SK-N-SH treated with all-trans-retinoic acid at 6 μM for 48 hours (cell line): Measurements from ENCODE around the gene GALNT12.

ENCODE experiments used
- ATAC-seq: fragments of 200-7000 bp; cut with Tn5 transposase; 3 replicates; pipeline ENCODE4 v1.9.1; 2020; ENCODE audit warnings: mild to moderate bottlenecking, moderate library complexity
- ARNTL ChIP-seq: fragments of 450-650 bp; formaldehyde crosslinking; IDR thresholded peaks from 2 replicates; pipeline ENCODE4 v1.5.0; 2020; ENCODE audit warnings: low read depth, mild to moderate bottlenecking, moderate library complexity, borderline replicate concordance
- BACH2 ChIP-seq: fragments of 250-450 bp; sonication (Bioruptor Pico); IDR thresholded peaks from 2 replicates; pipeline ENCODE4 v1.9.0; 2021; ENCODE audit warnings: mild to moderate bottlenecking, borderline replicate concordance
- CREB5 ChIP-seq: fragments of 250-450 bp; sonication (Bioruptor Pico); IDR thresholded peaks from 2 replicates; pipeline ENCODE4 v1.5.1; 2020; ENCODE audit warnings: low read depth, mild to moderate bottlenecking, moderate library complexity
- CSDC2 ChIP-seq: fragments of 250-450 bp; sonication (Bioruptor Pico); IDR thresholded peaks from 2 replicates; pipeline ENCODE4 v1.5.0; 2020; ENCODE audit warnings: mild to moderate bottlenecking, moderate library complexity
- ESRRG ChIP-seq: fragments of 250-450 bp; sonication (Bioruptor Pico); IDR thresholded peaks from 2 replicates; pipeline ENCODE4 v1.6.1; 2021; ENCODE audit warnings: mild to moderate bottlenecking
- ISL1 ChIP-seq: fragments of 250-450 bp; sonication (Bioruptor Pico); IDR thresholded peaks from 2 replicates; pipeline ENCODE4 v2.1.2; 2022; ENCODE audit warnings: mild to moderate bottlenecking, moderate library complexity
- OSR1 ChIP-seq: fragments of 250-450 bp; sonication (Bioruptor Pico); IDR thresholded peaks from 2 replicates; pipeline ENCODE4 v1.8.0; 2022; ENCODE audit warnings: moderate library complexity, mild to moderate bottlenecking, inconsistent platforms
- PPARA ChIP-seq: fragments of 250-450 bp; sonication (Bioruptor Pico); IDR thresholded peaks from 2 replicates; pipeline ENCODE4 v1.5.0; 2020; ENCODE audit warnings: mild to moderate bottlenecking, borderline replicate concordance
- RARB ChIP-seq: fragments of 250-450 bp; sonication (Bioruptor Pico); IDR thresholded peaks from 2 replicates; pipeline ENCODE4 v1.8.0; 2021; ENCODE audit warnings: mild to moderate bottlenecking, moderate library complexity
- SNAI2 ChIP-seq: fragments of 250-450 bp; sonication (Bioruptor Pico); IDR thresholded peaks from 2 replicates; pipeline ENCODE4 v1.5.0; 2020; ENCODE audit warnings: mild to moderate bottlenecking, moderate library complexity
- TOX ChIP-seq: fragments of 250-450 bp; sonication (Bioruptor Pico); IDR thresholded peaks from 2 replicates; pipeline ENCODE4 v1.8.0; 2021; ENCODE audit warnings: mild to moderate bottlenecking, moderate library complexity, borderline replicate concordance
- ZC3H10 ChIP-seq: fragments of 250-450 bp; sonication (Bioruptor Pico); IDR thresholded peaks from 2 replicates; pipeline ENCODE4 v1.5.1; 2021; ENCODE audit warnings: mild to moderate bottlenecking, moderate library complexity
- ZFP3 ChIP-seq: fragments of 250-450 bp; sonication (Bioruptor Pico); IDR thresholded peaks from 2 replicates; pipeline ENCODE4 v1.5.0; 2020; ENCODE audit warnings: mild to moderate bottlenecking, moderate library complexity
- ZFP30 ChIP-seq: fragments of 450-650 bp; formaldehyde crosslinking; IDR thresholded peaks from 2 replicates; pipeline ENCODE4 v1.5.0; 2022; ENCODE audit warnings: mild to moderate bottlenecking, moderate library complexity
- ZNF565 ChIP-seq: fragments of 450-650 bp; formaldehyde crosslinking; conservative IDR thresholded peaks from 2 replicates; pipeline ENCODE4 v1.5.0; 2020; ENCODE audit warnings: low read depth, mild to moderate bottlenecking, moderate library complexity
- ZNF70 ChIP-seq: fragments of 450-650 bp; formaldehyde crosslinking; IDR thresholded peaks from 2 replicates; pipeline ENCODE4 v1.5.0; 2020; ENCODE audit warnings: mild to moderate bottlenecking, moderate library complexity
- ZNF8 ChIP-seq: fragments of 450-650 bp; formaldehyde crosslinking; IDR thresholded peaks from 2 replicates; pipeline ENCODE4 v1.5.0; 2020; ENCODE audit warnings: mild to moderate bottlenecking, moderate library complexity
- TF ChIP-seq, protein P1 (sequence below): fragments of 250-450 bp; sonication (Bioruptor Pico); IDR thresholded peaks from 2 replicates; pipeline ENCODE4 v1.5.1; 2021; ENCODE audit warnings: mild to moderate bottlenecking, moderate library complexity
- TF ChIP-seq, protein P2 (sequence below): fragments of 250-450 bp; sonication (Bioruptor Pico); IDR thresholded peaks from 2 replicates; pipeline ENCODE4 v1.5.0; 2020; ENCODE audit warnings: mild to moderate bottlenecking, moderate library complexity
- TF ChIP-seq, protein P3 (sequence below): fragments of 250-450 bp; sonication (Bioruptor Pico); IDR thresholded peaks from 2 replicates; pipeline ENCODE4 v1.8.0; 2021; ENCODE audit warnings: low read depth, mild to moderate bottlenecking, moderate library complexity, borderline replicate concordance

GALNT12 gene

DNA sequence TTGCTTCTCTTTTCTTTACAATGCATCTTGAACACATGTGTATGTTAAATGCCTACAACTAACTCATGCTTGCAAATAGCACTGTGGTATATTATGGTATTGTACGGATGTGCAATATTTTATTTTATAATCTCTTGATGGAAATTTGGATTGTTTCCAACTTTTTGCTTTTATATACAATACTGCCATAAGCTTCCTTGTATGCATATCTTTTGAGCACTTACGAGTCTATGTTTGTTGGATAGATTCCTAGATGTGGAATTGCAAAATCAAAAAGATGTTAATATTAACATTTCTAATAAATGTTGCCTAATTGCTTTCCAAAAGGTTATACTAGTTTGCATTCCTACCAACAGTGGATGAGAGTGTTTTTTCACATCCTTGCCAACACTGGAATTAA lies 3.4 kb upstream of the GALNT12 start:
- no peak for ATAC-seq

GRCh38 chr9:98805506-98806272 lies 1.8 kb upstream of the GALNT12 start:
- ATAC-seq, result no peak; the same call in 2 of the 3 replicates
- TF ChIP-seq, protein P1, sequence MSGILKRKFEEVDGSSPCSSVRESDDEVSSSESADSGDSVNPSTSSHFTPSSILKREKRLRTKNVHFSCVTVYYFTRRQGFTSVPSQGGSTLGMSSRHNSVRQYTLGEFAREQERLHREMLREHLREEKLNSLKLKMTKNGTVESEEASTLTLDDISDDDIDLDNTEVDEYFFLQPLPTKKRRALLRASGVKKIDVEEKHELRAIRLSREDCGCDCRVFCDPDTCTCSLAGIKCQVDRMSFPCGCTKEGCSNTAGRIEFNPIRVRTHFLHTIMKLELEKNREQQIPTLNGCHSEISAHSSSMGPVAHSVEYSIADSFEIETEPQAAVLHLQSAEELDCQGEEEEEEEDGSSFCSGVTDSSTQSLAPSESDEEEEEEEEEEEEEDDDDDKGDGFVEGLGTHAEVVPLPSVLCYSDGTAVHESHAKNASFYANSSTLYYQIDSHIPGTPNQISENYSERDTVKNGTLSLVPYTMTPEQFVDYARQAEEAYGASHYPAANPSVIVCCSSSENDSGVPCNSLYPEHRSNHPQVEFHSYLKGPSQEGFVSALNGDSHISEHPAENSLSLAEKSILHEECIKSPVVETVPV (CRISPR knock-in tag), result no peak
- no peak for TF ChIP-seq ESRRG (CRISPR knock-in tag)
- TF ChIP-seq ZNF565, result no peak
- no peak for TF ChIP-seq ARNTL (CRISPR knock-in tag)
- TF ChIP-seq ISL1 (CRISPR knock-in tag), result no peak

More for the DNA sequence above, 3.4 kb upstream of the GALNT12 start:
- TF ChIP-seq SNAI2, result no peak
- no peak for TF ChIP-seq TOX
- TF ChIP-seq ZNF8, result no peak
- no peak for TF ChIP-seq ZNF565
- TF ChIP-seq RARB (CRISPR knock-in tag), result no peak
- TF ChIP-seq CREB5 (CRISPR knock-in tag), result no peak
- TF ChIP-seq ISL1 (CRISPR knock-in tag), result no peak
- TF ChIP-seq, protein P2, sequence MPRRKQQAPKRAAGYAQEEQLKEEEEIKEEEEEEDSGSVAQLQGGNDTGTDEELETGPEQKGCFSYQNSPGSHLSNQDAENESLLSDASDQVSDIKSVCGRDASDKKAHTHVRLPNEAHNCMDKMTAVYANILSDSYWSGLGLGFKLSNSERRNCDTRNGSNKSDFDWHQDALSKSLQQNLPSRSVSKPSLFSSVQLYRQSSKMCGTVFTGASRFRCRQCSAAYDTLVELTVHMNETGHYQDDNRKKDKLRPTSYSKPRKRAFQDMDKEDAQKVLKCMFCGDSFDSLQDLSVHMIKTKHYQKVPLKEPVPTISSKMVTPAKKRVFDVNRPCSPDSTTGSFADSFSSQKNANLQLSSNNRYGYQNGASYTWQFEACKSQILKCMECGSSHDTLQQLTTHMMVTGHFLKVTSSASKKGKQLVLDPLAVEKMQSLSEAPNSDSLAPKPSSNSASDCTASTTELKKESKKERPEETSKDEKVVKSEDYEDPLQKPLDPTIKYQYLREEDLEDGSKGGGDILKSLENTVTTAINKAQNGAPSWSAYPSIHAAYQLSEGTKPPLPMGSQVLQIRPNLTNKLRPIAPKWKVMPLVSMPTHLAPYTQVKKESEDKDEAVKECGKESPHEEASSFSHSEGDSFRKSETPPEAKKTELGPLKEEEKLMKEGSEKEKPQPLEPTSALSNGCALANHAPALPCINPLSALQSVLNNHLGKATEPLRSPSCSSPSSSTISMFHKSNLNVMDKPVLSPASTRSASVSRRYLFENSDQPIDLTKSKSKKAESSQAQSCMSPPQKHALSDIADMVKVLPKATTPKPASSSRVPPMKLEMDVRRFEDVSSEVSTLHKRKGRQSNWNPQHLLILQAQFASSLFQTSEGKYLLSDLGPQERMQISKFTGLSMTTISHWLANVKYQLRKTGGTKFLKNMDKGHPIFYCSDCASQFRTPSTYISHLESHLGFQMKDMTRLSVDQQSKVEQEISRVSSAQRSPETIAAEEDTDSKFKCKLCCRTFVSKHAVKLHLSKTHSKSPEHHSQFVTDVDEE (CRISPR knock-in tag), result no peak
- no peak for TF ChIP-seq ZC3H10 (CRISPR knock-in tag)
- TF ChIP-seq, protein P3, sequence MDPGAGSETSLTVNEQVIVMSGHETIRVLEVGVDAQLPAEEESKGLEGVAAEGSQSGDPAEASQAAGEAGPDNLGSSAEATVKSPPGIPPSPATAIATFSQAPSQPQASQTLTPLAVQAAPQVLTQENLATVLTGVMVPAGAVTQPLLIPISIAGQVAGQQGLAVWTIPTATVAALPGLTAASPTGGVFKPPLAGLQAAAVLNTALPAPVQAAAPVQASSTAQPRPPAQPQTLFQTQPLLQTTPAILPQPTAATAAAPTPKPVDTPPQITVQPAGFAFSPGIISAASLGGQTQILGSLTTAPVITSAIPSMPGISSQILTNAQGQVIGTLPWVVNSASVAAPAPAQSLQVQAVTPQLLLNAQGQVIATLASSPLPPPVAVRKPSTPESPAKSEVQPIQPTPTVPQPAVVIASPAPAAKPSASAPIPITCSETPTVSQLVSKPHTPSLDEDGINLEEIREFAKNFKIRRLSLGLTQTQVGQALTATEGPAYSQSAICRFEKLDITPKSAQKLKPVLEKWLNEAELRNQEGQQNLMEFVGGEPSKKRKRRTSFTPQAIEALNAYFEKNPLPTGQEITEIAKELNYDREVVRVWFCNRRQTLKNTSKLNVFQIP, result no peak
- TF ChIP-seq CSDC2 (CRISPR knock-in tag), result no peak
- TF ChIP-seq OSR1, result no peak
- no peak for TF ChIP-seq ARNTL (CRISPR knock-in tag)
- no peak for TF ChIP-seq ZNF70 (CRISPR knock-in tag)
- no peak for TF ChIP-seq BACH2 (CRISPR knock-in tag)
- TF ChIP-seq ZFP3, result no peak
- no peak for TF ChIP-seq ESRRG (CRISPR knock-in tag)
- no peak for TF ChIP-seq PPARA
- TF ChIP-seq ZFP30 (CRISPR knock-in tag), result no peak

GRCh38 chr9:98806394-98807035 lies 955 bp upstream of the GALNT12 start:
- ATAC-seq, result peak; percentile 52
- TF ChIP-seq ZNF70 (CRISPR knock-in tag) (no peak), ESRRG (CRISPR knock-in tag) (no peak), SNAI2 (no peak), CREB5 (CRISPR knock-in tag) (no peak), ARNTL (CRISPR knock-in tag) (no peak), RARB (CRISPR knock-in tag) (no peak), ISL1 (CRISPR knock-in tag) (no peak), TOX (no peak), BACH2 (CRISPR knock-in tag) (no peak), OSR1 (no peak), ZNF565 (no peak), ZFP30 (CRISPR knock-in tag) (no peak)
- TF ChIP-seq, protein P2 (CRISPR knock-in tag), result no peak
